GM19035 (cell line): ENCODE results near the gene DACT3.

Experiments used
- ATAC-seq: cut with Tn5 transposase; IDR thresholded peaks from one replicate; pipeline ENCODE4 v1.9.1; 2021; ENCODE audit not compliant: unreplicated experiment

DACT3 gene

GRCh38 chr19:46615966-46616365 lies 45.0 kb downstream of the DACT3 start:
- no peak for ATAC-seq

GRCh38 chr19:46614114-46614722 lies 46.8 kb downstream of the DACT3 start:
- ATAC-seq: no peak

GRCh38 chr19:46613525-46613924 lies 47.5 kb downstream of the DACT3 start:
- no peak for ATAC-seq

- no peak for ATAC-seq
These were observed 49.2 kb downstream of the DACT3 start for GRCh38 chr19:46611776-46612175.

- ATAC-seq: no peak
These were observed 49.9 kb downstream of the DACT3 start for GRCh38 chr19:46610851-46611770.

- no peak for ATAC-seq
These were observed 50.6 kb downstream of the DACT3 start for GRCh38 chr19:46610413-46610775.

- ATAC-seq: no peak
These were observed 51.2 kb downstream of the DACT3 start for GRCh38 chr19:46609511-46610412.

GRCh38 chr19:46608581-46609345 lies 52.2 kb downstream of the DACT3 start:
- no peak for ATAC-seq

GRCh38 chr19:46608178-46608577 lies 52.8 kb downstream of the DACT3 start:
- ATAC-seq: no peak

- no peak for ATAC-seq
These were observed 53.5 kb downstream of the DACT3 start for GRCh38 chr19:46607448-46607841.

- no peak for ATAC-seq
These were observed 54.1 kb downstream of the DACT3 start for GRCh38 chr19:46606681-46607447.

GRCh38 chr19:46606019-46606418 lies 55.0 kb downstream of the DACT3 start:
- ATAC-seq: no peak

- no peak for ATAC-seq
These were observed 55.6 kb downstream of the DACT3 start for GRCh38 chr19:46605356-46605821.

GRCh38 chr19:46604781-46605355 lies 56.1 kb downstream of the DACT3 start:
- ATAC-seq: no peak

GRCh38 chr19:46603752-46604231 lies 57.2 kb downstream of the DACT3 start:
- ATAC-seq: no peak

GRCh38 chr19:46603195-46603637 lies 57.8 kb downstream of the DACT3 start:
- no peak for ATAC-seq

GRCh38 chr19:46602392-46603194 lies 58.4 kb downstream of the DACT3 start:
- ATAC-seq: no peak
